Thymus (tissue), 11 donors: ENCODE measurements around the gene TTPAL. TPM values are rescaled to one million over a fixed set of nuclear protein-coding genes. Genes with fewer than 3 reads are reported as not detected.

ENCODE experiments used
- DNase-seq, 9 donors: peaks; one replicate each; pipeline ENCODE4 v3.0.0-alpha.2; 2013; ENCODE audit warnings: low spot score in 9 of 9, low read depth in 6 of 9, missing footprints in 1 of 9
- H3K27ac ChIP-seq, 2 donors: one replicate each; pipeline ENCODE4 v1.5.1; 2013; ENCODE audit warnings: control low read depth in 1 of 2, low read depth in 1 of 2, low read length in 1 of 2, mild to moderate bottlenecking in 1 of 2, moderate library complexity in 1 of 2
- H3K27me3 ChIP-seq, 2 donors: one replicate each; pipeline ENCODE4 v1.5.1; 2013; ENCODE audit warnings: low read length in 1 of 2; ENCODE audit not compliant: control insufficient read depth in 2 of 2, insufficient read depth in 1 of 2
- H3K36me3 ChIP-seq, 2 donors: one replicate each; pipeline ENCODE4 v1.5.1; 2013; ENCODE audit warnings: low read length in 1 of 2, mild to moderate bottlenecking in 1 of 2, moderate library complexity in 1 of 2; ENCODE audit not compliant: control insufficient read depth in 2 of 2, insufficient read depth in 2 of 2
- H3K4me1 ChIP-seq, 2 donors: one replicate each; pipeline ENCODE4 v1.5.1; 2013; ENCODE audit warnings: low read length in 2 of 2; ENCODE audit not compliant: control insufficient read depth in 2 of 2, insufficient read depth in 2 of 2
- H3K4me3 ChIP-seq, 2 donors: one replicate each; pipeline ENCODE4 v1.5.1; 2013; ENCODE audit warnings: low read length in 2 of 2, control low read depth in 1 of 2, mild to moderate bottlenecking in 1 of 2
- H3K9me3 ChIP-seq, 2 donors: one replicate each; pipeline ENCODE4 v1.5.1; 2013; ENCODE audit warnings: low read length in 1 of 2, mild to moderate bottlenecking in 1 of 2; ENCODE audit not compliant: control insufficient read depth in 2 of 2, insufficient read depth in 1 of 2
- WGBS: extraction: QIAGEN DNeasy Blood & Tissue Kit; methylation state at CpG from one replicate; pipeline ENCODE4 v1.1.7; 2013; 5-methylcytosine and 5-hydroxymethylcytosine counted together
- polyA plus RNA-seq: library from polyadenylated mRNA; stranded (reverse); fragments of 200-250 nt; gene quantifications from one replicate; pipeline ENCODE4 v1.2.3, GENCODE V29; 2013
- total RNA-seq: library from RNA; stranded (reverse); fragments of 120-200 nt; gene quantifications from one replicate; pipeline ENCODE4 v1.2.4, GENCODE V29; 2013
- donor health status: healthy.

Gene TTPAL
- total and polyA plus RNA-seq, 2 donors, result 4.1 to 8.7 TPM

- 87% methylated on average over 4 of the region's 4 CpGs for WGBS
- Histone ChIP-seq H3K4me3 (no peak overlapping the region), H3K27ac (no peak overlapping the region), H3K4me1 (no peaks in the 10 kb centered on the region), H3K9me3 (no peaks in the 10 kb centered on the region), H3K36me3 (no peaks in the 10 kb centered on the region), H3K27me3 (peaks cover 0 to 2% of the 10 kb centered on the region in 2 donors)
- DNase-seq, result no peak
Measured at GRCh38 chr20:44438782-44439181, 36.9 kb upstream of the TTPAL start.

- Histone ChIP-seq H3K27ac (no peak overlapping the region), H3K4me1 (no peaks in the 10 kb centered on the region), H3K27me3 (peaks cover 0 to 2% of the 10 kb centered on the region in 2 donors), H3K4me3 (no peak overlapping the region), H3K9me3 (no peaks in the 10 kb centered on the region), H3K36me3 (no peaks in the 10 kb centered on the region)
- WGBS, result 75% methylated on average over 2 of the region's 2 CpGs
- DNase-seq, result no peak
Measured at GRCh38 chr20:44439318-44439717, 36.4 kb upstream of the TTPAL start.

GRCh38 chr20:44442298-44443070 lies 33.2 kb upstream of the TTPAL start:
- Histone ChIP-seq H3K36me3 (no peaks in the 10 kb centered on the region), H3K27me3 (peaks cover 0 to 2% of the 10 kb centered on the region in 2 donors), H3K4me1 (no peaks in the 10 kb centered on the region), H3K27ac (no peak overlapping the region), H3K4me3 (no peak overlapping the region), H3K9me3 (no peaks in the 10 kb centered on the region)
- DNase-seq, result no peak
- 63% methylated on average over 12 of the region's 12 CpGs for WGBS

GRCh38 chr20:44445742-44446710 lies 29.6 kb upstream of the TTPAL start:
- 89% methylated on average over 6 of the region's 6 CpGs for WGBS
- no peak overlapping the region for H3K4me3 ChIP-seq
- no peaks in the 10 kb centered on the region for H3K9me3 ChIP-seq
- no peak overlapping the region for H3K27ac ChIP-seq
- no peaks in the 10 kb centered on the region for H3K36me3 ChIP-seq
- H3K27me3 ChIP-seq, result peaks cover 0 to 4% of the 10 kb centered on the region in 2 donors
- H3K4me1 ChIP-seq, result no peaks in the 10 kb centered on the region
- no peak for DNase-seq

GRCh38 chr20:44447827-44448419 lies 27.8 kb upstream of the TTPAL start:
- H3K9me3 ChIP-seq, result no peaks in the 10 kb centered on the region
- no peak overlapping the region for H3K27ac ChIP-seq
- H3K4me3 ChIP-seq, result no peak overlapping the region
- H3K4me1 ChIP-seq, result no peaks in the 10 kb centered on the region
- DNase-seq, result no peak
- WGBS, result 94% methylated on average over 3 of the region's 3 CpGs
- H3K27me3 ChIP-seq, result peaks cover 0 to 3% of the 10 kb centered on the region in 2 donors
- no peaks in the 10 kb centered on the region for H3K36me3 ChIP-seq

GRCh38 chr20:44448753-44449546 lies 26.7 kb upstream of the TTPAL start:
- no peaks in the 10 kb centered on the region for H3K9me3 ChIP-seq
- 85% methylated on average over 9 of the region's 9 CpGs for WGBS
- H3K36me3 ChIP-seq, result no peaks in the 10 kb centered on the region
- H3K27me3 ChIP-seq, result peaks cover 0 to 3% of the 10 kb centered on the region in 2 donors
- H3K27ac ChIP-seq, result no peak overlapping the region
- peak in 3 of 9 donors; percentile 3 to 20 (median 10) for DNase-seq
- no peak overlapping the region for H3K4me3 ChIP-seq
- no peaks in the 10 kb centered on the region for H3K4me1 ChIP-seq

GRCh38 chr20:44449864-44450263 lies 25.8 kb upstream of the TTPAL start:
- Histone ChIP-seq H3K27me3 (peaks cover 0 to 3% of the 10 kb centered on the region in 2 donors), H3K4me3 (no peak overlapping the region), H3K4me1 (no peaks in the 10 kb centered on the region), H3K9me3 (no peaks in the 10 kb centered on the region), H3K27ac (no peak overlapping the region), H3K36me3 (no peaks in the 10 kb centered on the region)
- 89% methylated on average over 7 of the region's 7 CpGs for WGBS
- DNase-seq, result no peak

- H3K27ac ChIP-seq, result no peak overlapping the region
- DNase-seq, result no peak
- no peaks in the 10 kb centered on the region for H3K9me3 ChIP-seq
- WGBS, result 82% methylated on average over 3 of the region's 3 CpGs
- H3K4me1 ChIP-seq, result no peaks in the 10 kb centered on the region
- H3K27me3 ChIP-seq, result peaks cover 0 to 3% of the 10 kb centered on the region in 2 donors
- H3K36me3 ChIP-seq, result no peaks in the 10 kb centered on the region
- no peak overlapping the region for H3K4me3 ChIP-seq
Measured at GRCh38 chr20:44450281-44450889, 25.3 kb upstream of the TTPAL start.
